Measurements from ENCODE around the gene MAST3.

MAST3 gene

GRCh38 chr19:18109341-18109732 is 11.8 kb downstream of the MAST3 start:
- Histone ChIP-seq H3K27me3 (replicated peaks; ENCODE audit: control insufficient read depth, insufficient read depth, low read length) (no peaks in the 10 kb centered on the region), H3K4me3 (replicated peaks; ENCODE audit: low read depth, low read length) (peak overlapping the region; percentile 82), H3K36me3 (ENCODE audit: control insufficient read depth, insufficient read depth, low read length) (peaks cover 2% of the 10 kb centered on the region)
- no peak for DNase-seq (ENCODE audit: extremely low read depth, insufficient read length)
- TF ChIP-seq CTCF (IDR thresholded peaks at IDR 0.05; ENCODE audit: insufficient read depth, low read length, poor library complexity, severe bottlenecking) = no peak

- DNase-seq (ENCODE audit: extremely low read depth, insufficient read length) = peak; percentile 68
Measured at GRCh38 chr19:18109733-18110608, 12.4 kb downstream of the MAST3 start.

GRCh38 chr19:18110609-18111232 is 13.1 kb downstream of the MAST3 start:
- no peak for DNase-seq (ENCODE audit: extremely low read depth, insufficient read length)
- no peak for TF ChIP-seq CTCF (IDR thresholded peaks at IDR 0.05; ENCODE audit: insufficient read depth, low read length, poor library complexity, severe bottlenecking)
- Histone ChIP-seq H3K27me3 (replicated peaks; ENCODE audit: control insufficient read depth, insufficient read depth, low read length) (no peaks in the 10 kb centered on the region), H3K36me3 (ENCODE audit: control insufficient read depth, insufficient read depth, low read length) (peaks cover 8% of the 10 kb centered on the region), H3K4me3 (replicated peaks; ENCODE audit: low read depth, low read length) (peak overlapping the region; percentile 82)

More at GRCh38 chr19:18109733-18110608, 12.4 kb downstream of the MAST3 start:
- Histone ChIP-seq H3K4me3 (replicated peaks; ENCODE audit: low read depth, low read length) (peak overlapping the region; percentile 82), H3K36me3 (ENCODE audit: control insufficient read depth, insufficient read depth, low read length) (peaks cover 8% of the 10 kb centered on the region), H3K27me3 (replicated peaks; ENCODE audit: control insufficient read depth, insufficient read depth, low read length) (no peaks in the 10 kb centered on the region)
- no peak for TF ChIP-seq CTCF (IDR thresholded peaks at IDR 0.05; ENCODE audit: insufficient read depth, low read length, poor library complexity, severe bottlenecking)

- no peaks in the 10 kb centered on the region for H3K27me3 ChIP-seq (replicated peaks; ENCODE audit: control insufficient read depth, insufficient read depth, low read length)
- DNase-seq (ENCODE audit: extremely low read depth, insufficient read length) = peak; percentile 72
- TF ChIP-seq CTCF (IDR thresholded peaks at IDR 0.05; ENCODE audit: insufficient read depth, low read length, poor library complexity, severe bottlenecking) = peak; percentile 92
- no peak overlapping the region for H3K4me3 ChIP-seq (replicated peaks; ENCODE audit: low read depth, low read length)
- peaks cover 8% of the 10 kb centered on the region for H3K36me3 ChIP-seq (ENCODE audit: control insufficient read depth, insufficient read depth, low read length)
Measured at GRCh38 chr19:18112989-18113478, 15.5 kb downstream of the MAST3 start.

- Histone ChIP-seq H3K4me3 (replicated peaks; ENCODE audit: low read depth, low read length) (no peak overlapping the region), H3K36me3 (ENCODE audit: control insufficient read depth, insufficient read depth, low read length) (peaks cover 8% of the 10 kb centered on the region), H3K27me3 (replicated peaks; ENCODE audit: control insufficient read depth, insufficient read depth, low read length) (no peaks in the 10 kb centered on the region)
- DNase-seq (ENCODE audit: extremely low read depth, insufficient read length) = no peak
- TF ChIP-seq CTCF (IDR thresholded peaks at IDR 0.05; ENCODE audit: insufficient read depth, low read length, poor library complexity, severe bottlenecking) = no peak
Measured at GRCh38 chr19:18113827-18114226, 16.2 kb downstream of the MAST3 start.
